NT2/D1 (cell line): ENCODE data around the gene FOSB.

ENCODE experiments used
- DNase-seq: peaks from one replicate; pipeline ENCODE4 v3.0.0-alpha.2; 2011; ENCODE audit warnings: low read depth, low spot score
- H3K27me3 ChIP-seq: 2 replicates; pipeline ENCODE4 v1.6.0; 2011; ENCODE audit warnings: mild to moderate bottlenecking; ENCODE audit not compliant: insufficient read length, insufficient read depth
- H3K36me3 ChIP-seq: 2 replicates; pipeline ENCODE4 v1.6.1; 2011; ENCODE audit warnings: mild to moderate bottlenecking, low read length, mixed read lengths; ENCODE audit not compliant: insufficient read depth, insufficient read length
- H3K4me1 ChIP-seq: 2 replicates; pipeline ENCODE4 v1.5.1; 2011; ENCODE audit not compliant: insufficient read depth, insufficient read length
- H3K4me3 ChIP-seq: 2 replicates; pipeline ENCODE4 v1.5.1; 2011; ENCODE audit warnings: low read depth; ENCODE audit not compliant: insufficient read length
- H3K9ac ChIP-seq: 2 replicates; pipeline ENCODE4 v1.6.0; 2011; ENCODE audit warnings: low read depth; ENCODE audit not compliant: insufficient read length
- H3K9me3 ChIP-seq: 2 replicates; pipeline ENCODE4 v1.5.1; 2011; ENCODE audit warnings: mild to moderate bottlenecking, low read length; ENCODE audit not compliant: insufficient read depth
- SUZ12 ChIP-seq: IDR thresholded peaks from 2 replicates; pipeline ENCODE4 v1.6.1; 2011; ENCODE audit not compliant: insufficient read length, insufficient read depth; ENCODE audit errors: extremely low read depth
- YY1 ChIP-seq: IDR thresholded peaks from 2 replicates; pipeline ENCODE4 v1.6.1; 2011; ENCODE audit not compliant: insufficient read length, insufficient read depth
- ZNF274 ChIP-seq: IDR thresholded peaks from 2 replicates; pipeline ENCODE4 v1.6.1; 2011; ENCODE audit warnings: mild to moderate bottlenecking, low read depth, low read length

The FOSB gene

DNA sequence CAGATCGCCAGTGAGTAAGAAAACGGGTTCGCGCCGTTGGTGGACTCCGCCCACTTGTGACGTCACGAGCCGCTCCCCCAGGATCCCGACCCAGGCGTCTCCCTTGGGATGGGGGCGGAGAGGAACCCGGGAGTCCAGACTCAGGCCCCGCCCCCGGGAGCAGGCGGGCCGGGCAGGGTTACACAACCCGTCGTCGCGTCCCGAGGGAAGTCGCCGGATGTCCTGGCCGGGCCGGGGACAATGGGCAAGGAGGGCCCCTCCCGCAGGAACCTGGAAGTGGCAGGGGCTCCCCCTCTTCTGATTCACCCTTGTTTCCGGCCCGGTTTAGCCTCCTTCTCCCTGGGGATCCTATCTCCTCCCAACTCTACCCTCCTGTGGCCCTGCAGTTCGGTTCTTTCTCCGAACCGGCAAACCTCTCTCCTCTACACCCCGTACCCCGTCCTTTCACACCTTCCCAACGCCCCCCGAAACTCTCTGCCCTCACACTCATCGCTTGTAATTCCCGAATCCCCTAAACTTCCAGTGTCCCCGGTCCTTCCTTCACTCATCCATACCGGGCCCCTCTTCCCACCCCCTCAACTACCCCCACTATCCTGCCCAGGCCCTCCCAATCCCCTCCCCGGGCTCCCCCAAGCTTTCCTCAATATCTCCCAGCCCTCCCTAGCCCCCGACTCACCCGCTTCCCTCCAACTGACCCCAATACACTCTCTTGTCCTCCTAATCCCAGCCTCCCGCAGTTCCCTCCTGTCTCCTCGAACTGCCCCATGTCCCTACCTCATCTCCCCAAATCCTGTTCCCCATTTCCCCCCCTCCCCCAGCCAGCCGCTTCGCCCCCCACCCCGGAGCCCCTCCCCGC, 24.1 kb upstream of the FOSB start:
- DNase-seq = no peak
- no peaks in the 10 kb centered on the region for H3K9me3 ChIP-seq
- TF ChIP-seq YY1 (no peak), SUZ12 (no peak), ZNF274 (no peak)
- peak overlapping the region; percentile 57 for H3K4me3 ChIP-seq
- peaks cover 13% of the 10 kb centered on the region for H3K4me1 ChIP-seq
- H3K9ac ChIP-seq = peak overlapping the region; percentile 82
- no peaks in the 10 kb centered on the region for H3K36me3 ChIP-seq
- no peaks in the 10 kb centered on the region for H3K27me3 ChIP-seq

DNA sequence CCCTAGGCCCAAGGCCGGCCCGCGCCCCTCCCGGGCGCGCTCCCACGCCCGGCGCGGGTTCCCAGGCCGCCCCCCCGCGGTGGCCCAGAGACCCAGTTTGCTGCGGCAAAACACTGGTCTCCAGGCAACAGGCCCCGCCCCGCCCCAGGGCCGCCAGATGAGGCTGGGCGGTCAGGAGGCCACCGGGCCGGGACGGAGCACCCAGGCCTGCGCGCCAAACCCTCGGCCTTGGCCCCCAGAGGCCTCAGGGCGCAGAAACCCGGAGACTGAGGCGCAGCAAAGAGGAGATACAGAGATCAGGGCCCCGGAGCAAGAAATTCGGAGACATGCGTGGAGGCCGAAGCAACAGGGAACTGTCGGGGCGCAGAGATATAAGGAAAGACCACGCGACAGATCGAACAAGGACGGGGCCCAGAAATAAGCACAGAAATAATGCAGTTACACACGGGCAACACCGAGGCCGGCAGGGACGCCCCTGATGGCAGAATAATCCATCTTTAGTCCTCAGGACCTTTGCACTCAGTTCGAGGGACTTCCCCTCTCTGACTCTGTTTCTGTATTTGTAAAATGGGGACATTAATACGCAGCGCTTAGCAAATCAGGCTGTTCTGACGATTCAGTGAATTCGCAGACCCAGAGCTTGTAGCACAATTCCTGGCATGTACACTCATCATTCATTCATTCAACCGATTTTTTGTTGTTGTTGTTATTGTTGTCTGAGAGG, 23.3 kb upstream of the FOSB start:
- Histone ChIP-seq H3K4me3 (peak overlapping the region; percentile 40), H3K4me1 (peaks cover 13% of the 10 kb centered on the region), H3K9ac (peak overlapping the region; percentile 78), H3K9me3 (no peaks in the 10 kb centered on the region), H3K36me3 (no peaks in the 10 kb centered on the region), H3K27me3 (no peaks in the 10 kb centered on the region)
- DNase-seq = no peak
- TF ChIP-seq YY1 = no peak
- TF ChIP-seq ZNF274 = no peak
- TF ChIP-seq SUZ12 = no peak

DNA sequence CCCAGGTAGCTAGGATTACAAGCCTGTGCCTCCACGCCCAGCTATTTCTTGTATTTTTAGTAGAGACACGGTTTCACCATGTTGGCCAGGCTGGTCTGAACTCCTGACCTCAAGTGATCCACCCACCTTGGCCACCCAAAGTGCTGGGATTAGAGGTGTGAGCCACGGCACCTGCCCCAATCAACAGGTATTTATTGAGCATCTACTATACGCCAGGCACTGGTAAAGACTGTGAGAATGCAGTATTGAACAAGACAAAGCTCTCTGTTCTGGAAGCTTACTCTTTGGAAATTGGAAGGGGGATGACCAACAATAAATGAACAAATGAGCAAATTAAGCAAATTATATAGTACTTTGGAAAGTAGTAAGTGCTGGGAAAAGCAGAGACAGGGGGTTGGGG, 22.7 kb upstream of the FOSB start:
- no peak overlapping the region for H3K9ac ChIP-seq
- no peaks in the 10 kb centered on the region for H3K36me3 ChIP-seq
- H3K4me3 ChIP-seq = no peak overlapping the region
- H3K27me3 ChIP-seq = no peaks in the 10 kb centered on the region
- DNase-seq = no peak
- H3K9me3 ChIP-seq = no peaks in the 10 kb centered on the region
- H3K4me1 ChIP-seq = peaks cover 13% of the 10 kb centered on the region
- no peak for TF ChIP-seq YY1
- TF ChIP-seq ZNF274 = no peak
- no peak for TF ChIP-seq SUZ12

DNA sequence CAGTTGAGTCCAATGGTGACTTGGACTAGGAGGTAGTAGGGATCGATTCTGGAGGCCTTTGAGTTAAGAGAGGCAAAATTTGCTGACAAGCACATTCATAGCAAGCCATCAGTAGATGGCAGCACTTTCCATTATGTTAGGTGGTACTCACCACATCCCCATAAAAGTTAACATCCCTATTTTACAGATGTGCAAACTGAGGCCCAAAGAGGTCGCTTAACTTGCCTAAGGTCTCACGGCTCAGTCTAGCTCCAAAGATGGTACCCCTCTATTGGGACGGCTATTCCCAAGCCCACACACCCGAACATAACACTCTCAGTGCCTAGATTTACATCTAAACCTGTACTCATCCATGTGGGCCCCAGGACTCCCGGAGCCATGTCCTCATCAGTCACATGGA, 21.5 kb upstream of the FOSB start:
- no peaks in the 10 kb centered on the region for H3K9me3 ChIP-seq
- H3K27me3 ChIP-seq = peaks cover 5% of the 10 kb centered on the region
- DNase-seq = no peak
- TF ChIP-seq SUZ12 (no peak), YY1 (no peak), ZNF274 (no peak)
- no peaks in the 10 kb centered on the region for H3K36me3 ChIP-seq
- no peak overlapping the region for H3K4me3 ChIP-seq
- H3K4me1 ChIP-seq = peaks cover 9% of the 10 kb centered on the region
- H3K9ac ChIP-seq = no peak overlapping the region

DNA sequence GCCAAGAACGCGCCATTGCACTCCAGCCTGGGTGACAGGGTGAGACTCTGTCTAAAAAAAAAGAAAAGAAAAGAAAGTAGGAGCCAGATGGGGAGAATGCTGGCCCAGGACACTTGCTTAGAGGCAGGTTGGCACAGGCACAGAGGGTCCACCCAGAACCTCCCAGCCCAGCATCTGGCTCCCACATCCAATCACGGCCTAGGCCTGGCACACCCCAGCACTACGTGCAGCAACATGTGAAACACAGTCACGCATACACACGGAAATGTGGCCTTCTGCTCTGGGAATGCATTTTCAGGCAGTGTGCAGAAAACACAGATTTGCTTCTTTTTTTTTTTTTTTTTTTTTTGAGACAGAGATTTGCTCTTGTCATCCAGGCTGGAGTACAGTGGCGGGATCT, 20.9 kb upstream of the FOSB start:
- Histone ChIP-seq H3K4me3 (no peak overlapping the region), H3K36me3 (no peaks in the 10 kb centered on the region), H3K9ac (no peak overlapping the region), H3K9me3 (no peaks in the 10 kb centered on the region), H3K27me3 (peaks cover 11% of the 10 kb centered on the region), H3K4me1 (peaks cover 9% of the 10 kb centered on the region)
- no peak for DNase-seq
- TF ChIP-seq SUZ12 (no peak), ZNF274 (no peak), YY1 (no peak)

DNA sequence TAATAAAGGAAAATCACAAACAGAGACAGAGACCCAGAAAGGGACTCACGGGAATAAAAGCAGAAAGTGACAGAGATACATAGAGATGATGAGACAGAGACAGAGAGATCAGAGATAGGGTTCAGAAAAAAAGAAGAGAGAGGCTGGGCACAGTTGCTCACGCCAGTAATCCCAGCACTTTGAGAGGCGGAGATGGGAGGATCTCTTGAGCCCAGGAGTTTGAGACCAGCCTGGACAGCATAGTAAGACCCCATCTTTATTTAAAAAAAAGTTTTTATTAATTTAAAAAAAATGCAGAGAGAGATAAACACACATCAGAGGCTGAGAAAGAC, 19.4 kb upstream of the FOSB start:
- TF ChIP-seq ZNF274 = no peak
- no peak for TF ChIP-seq YY1
- TF ChIP-seq SUZ12 = no peak
- Histone ChIP-seq H3K9me3 (no peaks in the 10 kb centered on the region), H3K9ac (no peak overlapping the region), H3K4me1 (peaks cover 2% of the 10 kb centered on the region), H3K4me3 (no peak overlapping the region), H3K27me3 (peaks cover 11% of the 10 kb centered on the region), H3K36me3 (no peaks in the 10 kb centered on the region)
- DNase-seq = no peak

DNA sequence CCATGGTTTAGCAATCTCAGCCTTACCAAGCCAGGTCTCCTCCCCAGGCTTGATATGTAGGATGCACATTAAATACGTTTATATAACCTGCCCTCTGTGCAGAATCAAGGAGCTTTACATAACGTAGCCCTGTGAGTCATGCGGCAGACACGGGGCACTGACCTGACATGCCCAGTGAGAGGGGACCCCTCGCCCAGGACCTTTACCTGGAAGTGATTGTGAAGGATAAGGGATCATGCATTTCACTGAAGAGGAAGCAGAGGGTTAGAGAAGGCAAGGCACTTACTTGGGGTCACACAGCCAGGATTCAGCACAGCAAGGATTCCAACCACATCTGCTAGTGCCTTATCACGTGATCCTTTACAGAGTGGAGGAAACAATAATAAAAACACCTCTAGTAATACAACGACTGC, 18.9 kb upstream of the FOSB start:
- Histone ChIP-seq H3K27me3 (peaks cover 11% of the 10 kb centered on the region), H3K9me3 (no peaks in the 10 kb centered on the region), H3K9ac (no peak overlapping the region), H3K4me1 (peaks cover 2% of the 10 kb centered on the region), H3K36me3 (no peaks in the 10 kb centered on the region), H3K4me3 (no peak overlapping the region)
- no peak for DNase-seq
- TF ChIP-seq SUZ12 (no peak), YY1 (no peak), ZNF274 (no peak)
